ENCODE results near the gene DEFB129.

Gene DEFB129

GRCh38 chr20:278181-278580 lies 51.1 kb downstream of the DEFB129 start:
- no peak overlapping the region for H3K27ac ChIP-seq
- TF ChIP-seq CTCF (IDR thresholded peaks at IDR 0.05) (no peak), ZFX (IDR thresholded peaks at IDR 0.05; ENCODE audit: borderline replicate concordance) (no peak)

GRCh38 chr20:278607-279571 lies 51.8 kb downstream of the DEFB129 start:
- H3K27ac ChIP-seq: no peak overlapping the region
- TF ChIP-seq ZFX (IDR thresholded peaks at IDR 0.05; ENCODE audit: borderline replicate concordance) (no peak), CTCF (IDR thresholded peaks at IDR 0.05) (no peak)
